ENCODE results near the gene SYT2.
"Not testable (repeated sequence)": the region's sequence is repeated elsewhere in the genome, so short reads cannot be mapped to it uniquely, and the experiment has no call there.

GRCh38 chr1:202744770-202745169, 34.5 kb upstream of the SYT2 start:
- not testable (repeated sequence) for TF ChIP-seq CTCF, POLR2A, EP300 (IDR thresholded peaks at IDR 0.05)
